Heart left ventricle (tissue), 13 donors: ENCODE data around the gene TMC5.

Experiments
- CTCF ChIP-seq, 12 donors: fragments of 200-600 bp; sonication (generic) in 4 of 12; IDR thresholded peaks; one replicate each; pipeline versions ENCODE4 v1.5.0 to v1.8.0; 2018 to 2022; ENCODE audit warnings: antibody characterized with exemption in 12 of 12, mild to moderate bottlenecking in 5 of 12
- POLR2A ChIP-seq, 2 donors: fragments of 450-650 bp; IDR thresholded peaks; one replicate each; pipeline ENCODE4 v1.6.1; 2017; ENCODE audit warnings: antibody characterized with exemption in 2 of 2, mild to moderate bottlenecking in 2 of 2, moderate library complexity in 2 of 2
- donor health status: ischemic (EF 13 %, LVEDD 7.1; RV severe dilation, severe dysfunction).
- donor health status: DM: no; HTN: yes; CAD: no.
- donor health status: DM: no; HTN: no; CAD: no.
- donor health status: ischemic (EF 25% LVEDD 6.9; RV normal size, moderate dysfunction).
- donor health status: ischemic (EF 25% LVEDD 5.7; RV mildly dilated, moderate dysfunction).
- donor health status: ischemic (EF 35%, LVEDD 5.7; RV mildly dilated, moderate dysfunction).
- donor health status: nonischemic (EF 11% LVEDD 7.7; RV severe dilation, severe dysfunction).
- donor health status: DM: yes; HTN: yes; CAD: no.
- donor health status: PGD.
- donor health status: ischemic (EF 29% LVEDD 5.4; RV normal size, mild dysfunction).
- donor health status: nonischemic (EF 23%, LVEDD 6.1; RV moderate dilation, normal function).

- TF ChIP-seq CTCF (IDR thresholded peaks at IDR 0.05) (no peak), POLR2A (IDR thresholded peaks at IDR 0.05) (no peak)
These were observed 19.6 kb downstream of the TMC5 start for GRCh38 chr16:19437280-19437679.
